ENCODE results near the gene DCP1B.
"Not testable (repeated sequence)": the region's sequence is repeated elsewhere in the genome, so short reads cannot be mapped to it uniquely, and the experiment has no call there.

The DCP1B gene

GRCh38 chr12:1974812-1975211 lies 29.4 kb downstream of the DCP1B start:
- no peak for DNase-seq

GRCh38 chr12:1972856-1973317 lies 31.4 kb downstream of the DCP1B start:
- no peak for DNase-seq

GRCh38 chr12:1972260-1972659 lies 32.0 kb downstream of the DCP1B start:
- no peak for DNase-seq

- no peak for DNase-seq
These were observed 33.8 kb downstream of the DCP1B start for GRCh38 chr12:1970331-1970900.

GRCh38 chr12:1966561-1967226 lies 37.6 kb downstream of the DCP1B start:
- DNase-seq: no peak

- no peak for DNase-seq
These were observed 38.3 kb downstream of the DCP1B start for GRCh38 chr12:1965916-1966315.

GRCh38 chr12:1962051-1963020 lies 41.9 kb downstream of the DCP1B start:
- no peak for DNase-seq

GRCh38 chr12:1956716-1957115 lies 47.5 kb downstream of the DCP1B start:
- DNase-seq: no peak

GRCh38 chr12:1949771-1950470 lies 54.3 kb downstream of the DCP1B start:
- no peak for DNase-seq

- DNase-seq: no peak
These were observed 55.4 kb downstream of the DCP1B start for GRCh38 chr12:1948883-1949282.

- DNase-seq: no peak
These were observed 57.2 kb downstream of the DCP1B start for GRCh38 chr12:1947081-1947480.

- DNase-seq: no peak
These were observed 58.0 kb downstream of the DCP1B start for GRCh38 chr12:1946296-1946695.

GRCh38 chr12:1945502-1945901 lies 58.8 kb downstream of the DCP1B start:
- DNase-seq: not testable (repeated sequence)

GRCh38 chr12:1939801-1940607 lies 64.3 kb downstream of the DCP1B start:
- DNase-seq: no peak

GRCh38 chr12:1939331-1939730 lies 64.9 kb downstream of the DCP1B start:
- no peak for DNase-seq

GRCh38 chr12:1937481-1938224 lies 66.6 kb downstream of the DCP1B start:
- no peak for DNase-seq

GRCh38 chr12:1936406-1937320 lies 67.6 kb downstream of the DCP1B start:
- no peak for DNase-seq

GRCh38 chr12:1935700-1936378 lies 68.4 kb downstream of the DCP1B start:
- DNase-seq: no peak

GRCh38 chr12:1935242-1935641 lies 69.0 kb downstream of the DCP1B start:
- DNase-seq: no peak

- DNase-seq: no peak
These were observed 69.4 kb downstream of the DCP1B start for GRCh38 chr12:1934831-1935230.

Measured in NCI-H1417 treated with DMSO at 0.1 percent for 48 hours (cell line).